K562 (cell line): ENCODE data around the gene GDF2. TPM values are rescaled to one million over a fixed set of nuclear protein-coding genes. Genes with fewer than 3 reads are reported as not detected.

Experiments used
- ARID1B ChIP-seq: fragments of 450-650 bp; IDR thresholded peaks from 2 replicates; pipeline ENCODE4 v1.6.1; 2016; ENCODE audit warnings: antibody characterized with exemption, mild to moderate bottlenecking, inconsistent platforms
- ATF1 ChIP-seq, 2 experiments: fragments of 450-650 bp in 1 of 2; IDR thresholded peaks; 2 replicates each; pipeline ENCODE4 v1.6.1; 2016; ENCODE audit warnings: missing compliant biosample characterization in 1 of 2, missing genetic modification characterization in 1 of 2
- CAMTA2 ChIP-seq: fragments of 250-450 bp; sonication (Bioruptor Pico); conservative IDR thresholded peaks from 2 replicates; pipeline ENCODE4 v1.5.1; 2022
- E2F5 ChIP-seq: sonication (generic); formaldehyde crosslinking; IDR thresholded peaks from 2 replicates; pipeline ENCODE4 v1.8.0; 2022; ENCODE audit warnings: mild to moderate bottlenecking, missing genetic modification reagents
- FOXP1 ChIP-seq: sonication (generic); formaldehyde crosslinking; IDR thresholded peaks from 2 replicates; pipeline ENCODE4 v1.8.0; 2022; ENCODE audit warnings: mild to moderate bottlenecking, missing genetic modification reagents
- GABPA ChIP-seq: fragments of 200-800 bp; sonication (Bioruptor generic); conservative IDR thresholded peaks from 2 replicates; pipeline ENCODE4 v1.6.1; 2016; ENCODE audit warnings: low read depth, missing genetic modification characterization, missing compliant biosample characterization
- IFI16 ChIP-seq: fragments of 250-450 bp; sonication (Bioruptor Pico); IDR thresholded peaks from 2 replicates; pipeline ENCODE4 v2.1.2; 2022; ENCODE audit warnings: mild to moderate bottlenecking, inconsistent platforms
- NCOR1 ChIP-seq: fragments of 450-650 bp; IDR thresholded peaks from 2 replicates; pipeline ENCODE4 v1.6.1; 2016; ENCODE audit warnings: mild to moderate bottlenecking, moderate library complexity
- NUFIP1 ChIP-seq: fragments of 450-650 bp; IDR thresholded peaks from 2 replicates; pipeline ENCODE4 v1.6.1; 2018; ENCODE audit not compliant: partially characterized antibody
- PBX2 ChIP-seq, 2 experiments: IDR thresholded peaks in 1 of 2; conservative IDR thresholded peaks in 1 of 2; 2 replicates each; pipeline ENCODE4 v1.6.1; 2016; ENCODE audit warnings: low read depth in 2 of 2, mild to moderate bottlenecking in 1 of 2, missing compliant biosample characterization in 1 of 2, missing genetic modification characterization in 1 of 2, moderate library complexity in 1 of 2
- POLR2G ChIP-seq: fragments of 200-400 bp; formaldehyde crosslinking; IDR thresholded peaks from 2 replicates; pipeline ENCODE4 v1.6.1; 2017; ENCODE audit warnings: low read depth, mild to moderate bottlenecking, antibody characterized with exemption, low read length, moderate library complexity
- PYGO2 ChIP-seq: fragments of 450-650 bp; IDR thresholded peaks from 2 replicates; pipeline ENCODE4 v1.6.1; 2016; ENCODE audit warnings: mild to moderate bottlenecking, missing genetic modification characterization, moderate library complexity, missing compliant biosample characterization
- RBFOX2 ChIP-seq: fragments of 200-400 bp; formaldehyde crosslinking; IDR thresholded peaks from 2 replicates; pipeline ENCODE4 v1.6.1; 2017; ENCODE audit warnings: low read depth, mild to moderate bottlenecking, low read length, moderate library complexity
- RFX7 ChIP-seq: fragments of 250-450 bp; sonication (Bioruptor Pico); IDR thresholded peaks from 2 replicates; pipeline ENCODE4 v1.5.1; 2021; ENCODE audit warnings: mild to moderate bottlenecking
- SAFB2 ChIP-seq: fragments of 200-400 bp; formaldehyde crosslinking; IDR thresholded peaks from 2 replicates; pipeline ENCODE4 v1.6.1; 2018; ENCODE audit warnings: borderline replicate concordance, low read length, low read depth, moderate library complexity; ENCODE audit not compliant: severe bottlenecking
- SMARCB1 ChIP-seq: IDR thresholded peaks from 2 replicates; pipeline ENCODE4 v1.6.1; 2011; ENCODE audit warnings: improper control_type of control experiment, low read depth; ENCODE audit not compliant: insufficient read length
- SNRNP70 ChIP-seq: fragments of 200-400 bp; formaldehyde crosslinking; optimal IDR thresholded peaks from 2 replicates; pipeline ENCODE3; 2017; ENCODE audit warnings: low read depth, low read length
- TCF7L2 ChIP-seq: fragments of 150-350 bp; IDR thresholded peaks from 2 replicates; pipeline ENCODE4 v1.6.1; 2016; ENCODE audit warnings: low read depth, mild to moderate bottlenecking, low read length, moderate library complexity
- TOE1 ChIP-seq, 2 experiments: fragments of 450-650 bp in 1 of 2; sonication (generic) in 1 of 2; formaldehyde crosslinking in 1 of 2; IDR thresholded peaks; 2 replicates each; pipeline versions ENCODE4 v1.7.1 to v1.8.0; 2016 to 2022; ENCODE audit warnings: borderline replicate concordance in 2 of 2, mild to moderate bottlenecking in 2 of 2, antibody characterized with exemption in 1 of 2, inconsistent platforms in 1 of 2, low read depth in 1 of 2, missing genetic modification reagents in 1 of 2, moderate library complexity in 1 of 2
- ZEB2 ChIP-seq: fragments of 450-650 bp; IDR thresholded peaks from 2 replicates; pipeline ENCODE4 v1.6.1; 2016
- ZKSCAN1 ChIP-seq: fragments of 150-350 bp; IDR thresholded peaks from 2 replicates; pipeline ENCODE4 v1.6.1; 2016; ENCODE audit warnings: low read depth, low read length
- polyA plus RNA-seq, 8 experiments: library from polyadenylated mRNA; depleted of rRNA in 4 of 8; stranded (reverse) in 5 of 8; unstranded in 3 of 8; fragments of >200 nt; fragmentation: Nextera tagmentation in 2 of 8; fragmentation: Illumina TruSeq in 1 of 8; extraction: Ambion mirVana in 2 of 8; extraction: Trizol in 1 of 8; gene quantifications; 2 replicates each; pipeline versions ENCODE4 v1.2.1 to v1.2.3, GENCODE V29; 2011 to 2014; ENCODE audit warnings: inconsistent platforms in 1 of 8, missing spikeins in 1 of 8
- total RNA-seq, 7 experiments: library from RNA; depleted of rRNA in 6 of 7; stranded (reverse); fragments of >200 nt in 6 of 7; fragmentation: Illumina TruSeq in 2 of 7; extraction: Trizol in 2 of 7; gene quantifications; 2 replicates each; pipeline versions ENCODE4 v1.2.1 to v1.2.3, GENCODE V29; 2011 to 2021; ENCODE audit warnings: low replicate concordance in 1 of 7
- TF ChIP-seq, protein P1 (sequence below): sonication (generic); formaldehyde crosslinking; IDR thresholded peaks from 2 replicates; pipeline ENCODE4 v1.9.0; 2022; ENCODE audit warnings: mild to moderate bottlenecking, missing genetic modification reagents
- TF ChIP-seq, protein P2 (sequence below): fragments of 250-450 bp; sonication (Bioruptor Pico); IDR thresholded peaks from 2 replicates; pipeline ENCODE4 v1.5.1; 2021; ENCODE audit warnings: mild to moderate bottlenecking

GDF2 gene
- total and polyA plus RNA-seq, 9 of the 15 experiments (the other 6 are each of a cell fraction or from before 2014, with no cell fraction given), result 0.08 to 0.58 (median 0.27) TPM; not detected in 2

- TF ChIP-seq CAMTA2 (no peak), ZEB2 (peak; percentile 83; the same call in 1 of the 2 replicates), SAFB2 (no peak), NUFIP1 (no peak), FOXP1 (no peak), ZKSCAN1 (no peak), PBX2 (CRISPR knock-in tag; IDR thresholded peaks at IDR 0.05; ENCODE audit: low read depth) (peak; percentile 62), PBX2 (tag; conservative IDR thresholded peaks at IDR 0.05; ENCODE audit: low read depth) (peak; percentile 99), NCOR1 (peak; percentile 83), SNRNP70 (no peak), GABPA (tag) (no peak), PYGO2 (tag) (no peak), SMARCB1 (no peak), TCF7L2 (no peak), ARID1B (peak; percentile 93), IFI16 (CRISPR knock-in tag) (no peak), E2F5 (CRISPR knock-in tag) (no peak), ATF1 (CRISPR knock-in tag; IDR thresholded peaks at IDR 0.05) (no peak), ATF1 (tag; IDR thresholded peaks at IDR 0.05) (peak; percentile 58), TOE1 (IDR thresholded peaks at IDR 0.05; ENCODE audit: borderline replicate concordance) (no peak), TOE1 (CRISPR knock-in tag; IDR thresholded peaks at IDR 0.05; ENCODE audit: borderline replicate concordance, low read depth) (no peak), RFX7 (no peak), POLR2G (no peak), RBFOX2 (no peak)
- TF ChIP-seq, protein P1, sequence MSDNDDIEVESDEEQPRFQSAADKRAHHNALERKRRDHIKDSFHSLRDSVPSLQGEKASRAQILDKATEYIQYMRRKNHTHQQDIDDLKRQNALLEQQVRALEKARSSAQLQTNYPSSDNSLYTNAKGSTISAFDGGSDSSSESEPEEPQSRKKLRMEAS (CRISPR knock-in tag), result no peak
- TF ChIP-seq, protein P2, sequence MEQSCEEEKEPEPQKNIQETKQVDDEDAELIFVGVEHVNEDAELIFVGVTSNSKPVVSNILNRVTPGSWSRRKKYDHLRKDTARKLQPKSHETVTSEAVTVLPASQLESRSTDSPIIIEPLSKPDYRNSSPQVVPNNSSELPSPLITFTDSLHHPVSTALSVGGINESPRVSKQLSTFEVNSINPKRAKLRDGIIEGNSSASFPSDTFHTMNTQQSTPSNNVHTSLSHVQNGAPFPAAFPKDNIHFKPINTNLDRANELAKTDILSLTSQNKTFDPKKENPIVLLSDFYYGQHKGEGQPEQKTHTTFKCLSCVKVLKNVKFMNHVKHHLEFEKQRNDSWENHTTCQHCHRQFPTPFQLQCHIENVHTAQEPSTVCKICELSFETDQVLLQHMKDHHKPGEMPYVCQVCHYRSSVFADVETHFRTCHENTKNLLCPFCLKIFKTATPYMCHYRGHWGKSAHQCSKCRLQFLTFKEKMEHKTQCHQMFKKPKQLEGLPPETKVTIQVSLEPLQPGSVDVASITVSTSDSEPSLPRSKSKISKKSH (CRISPR knock-in tag), result no peak
Measured at GRCh38 chr10:47306387-47307210, 15.7 kb upstream of the GDF2 start (continued).
